Psoas muscle (tissue), 8 donors: Measurements from ENCODE around the gene EYA2. TPM values are rescaled to one million over a fixed set of nuclear protein-coding genes. Genes with fewer than 3 reads are reported as not detected.

Experiments used
- ATAC-seq, 4 donors: fragments of 200-7000 bp; cut with Tn5 transposase; one replicate each; pipeline ENCODE4 v1.9.1; 2020; ENCODE audit warnings: moderate library complexity in 3 of 4, mild to moderate bottlenecking in 2 of 4
- DNase-seq, 2 donors: peaks; one replicate each; pipeline ENCODE4 v3.0.0-alpha.2; 2020
- H3K27ac ChIP-seq: fragments of 200-600 bp; one replicate; pipeline ENCODE4 v1.8.0; 2022
- H3K27me3 ChIP-seq, 3 donors: fragments of 200-600 bp in 1 of 3; one replicate each; pipeline versions ENCODE4 v1.6.1 to v1.8.0; 2013 to 2022; ENCODE audit warnings: low read length in 2 of 3, mild to moderate bottlenecking in 2 of 3, moderate library complexity in 1 of 3; ENCODE audit not compliant: insufficient read depth in 3 of 3
- H3K36me3 ChIP-seq, 2 donors: fragments of 200-600 bp in 1 of 2; one replicate each; pipeline versions ENCODE4 v1.6.1 to v1.8.0; 2013 to 2022; ENCODE audit warnings: low read depth in 1 of 2, mild to moderate bottlenecking in 1 of 2, moderate library complexity in 1 of 2; ENCODE audit not compliant: insufficient read depth in 1 of 2
- H3K4me1 ChIP-seq: fragments of 200-600 bp; one replicate; pipeline ENCODE4 v1.8.0; 2022
- H3K4me3 ChIP-seq: fragments of 200-600 bp; one replicate; pipeline ENCODE4 v1.8.0; 2022; ENCODE audit warnings: mild to moderate bottlenecking
- H3K9me3 ChIP-seq: fragments of 200-600 bp; one replicate; pipeline ENCODE4 v1.8.0; 2022
- CTCF ChIP-seq: fragments of 200-600 bp; IDR thresholded peaks from one replicate; pipeline ENCODE4 v1.8.0; 2022; ENCODE audit warnings: antibody characterized with exemption
- WGBS, 3 donors: extraction: QIAGEN DNeasy Blood & Tissue Kit; methylation state at CpG; one replicate each; pipeline versions ENCODE4 v1.1.6 to v1.1.7; 2013; 5-methylcytosine and 5-hydroxymethylcytosine counted together
- intact Hi-C, 2 donors: fragments of 100-400 bp; cut with DNase I; formaldehyde crosslinking; loops; one replicate each; pipeline versions ENCODE4 v1.11.0 to v1.14.2; 2022
- polyA plus RNA-seq, 3 donors: library from polyadenylated mRNA; stranded (reverse); fragments of 200-250 nt; gene quantifications; one replicate each; pipeline ENCODE4 v1.2.3, GENCODE V29; 2013
- total RNA-seq, 4 donors: library from RNA; stranded (reverse); fragmentation: NEBNext Ultra II Directional in 2 of 4; extraction: Animal tissue kit (Norgen Biotek cat#: 25700) in 2 of 4; gene quantifications; one replicate each; pipeline versions ENCODE4 v1.2.1 to v1.2.4, GENCODE V29; 2021 to 2023
- donor health status: healthy with polysubstance abuse.
- donor health status: DM: no; HTN: no; CAD: no; lungs with moderate emphysema.
- donor health status: Bipolar disorder and iron deficiency.
- donor health status: healthy.
- donor health status: DM: yes; HTN: yes; CAD: no.
- donor health status: DM: no; HTN: no; CAD: no.
- donor health status: DM: no; HTN: no; CAD: no.
- donor health status: DM: yes; HTN: yes; CAD: no.

EYA2 gene
- total and polyA plus RNA-seq, 7 donors = 0.72 to 4.0 (median 2.0) TPM

- 35 to 38% (median 35%) methylated on average over 6 of the region's 6 CpGs for WGBS, 3 donors
- ATAC-seq = no peak
- no peak overlapping the region for H3K27ac ChIP-seq
- H3K9me3 ChIP-seq = peaks cover 5% of the 10 kb centered on the region
- H3K4me1 ChIP-seq = no peaks in the 10 kb centered on the region
- intact Hi-C loops = no loop called here
- H3K4me3 ChIP-seq = no peak overlapping the region
- H3K36me3 ChIP-seq = no peaks in the 10 kb centered on the region
- TF ChIP-seq CTCF = no peak
- no peak for DNase-seq
- H3K27me3 ChIP-seq = peaks cover 0 to 2% (median 0%) of the 10 kb centered on the region in 3 donors
Measured at GRCh38 chr20:46857061-46857831, 37.4 kb upstream of the EYA2 start.

GRCh38 chr20:46865824-46866223 is 28.8 kb upstream of the EYA2 start:
- DNase-seq = no peak

GRCh38 chr20:46870041-46870440 is 24.6 kb upstream of the EYA2 start:
- H3K4me3 ChIP-seq = no peak overlapping the region

More at GRCh38 chr20:46865824-46866223, 28.8 kb upstream of the EYA2 start:
- 91 to 95% (median 91%) methylated on average over 4 of the region's 4 CpGs for WGBS, 3 donors
- no peaks in the 10 kb centered on the region for H3K36me3 ChIP-seq
- intact Hi-C loops = no loop called here
- no peaks in the 10 kb centered on the region for H3K27me3 ChIP-seq
- H3K4me1 ChIP-seq = no peaks in the 10 kb centered on the region
- H3K9me3 ChIP-seq = peaks cover 12% of the 10 kb centered on the region
- TF ChIP-seq CTCF = no peak
- ATAC-seq = no peak
- no peak overlapping the region for H3K4me3 ChIP-seq
- no peak overlapping the region for H3K27ac ChIP-seq

GRCh38 chr20:46872328-46873211 is 22.1 kb upstream of the EYA2 start:
- no peak for TF ChIP-seq CTCF
- Histone ChIP-seq H3K36me3 (no peaks in the 10 kb centered on the region), H3K27me3 (no peaks in the 10 kb centered on the region), H3K9me3 (peaks cover 7% of the 10 kb centered on the region), H3K27ac (no peak overlapping the region), H3K4me1 (no peaks in the 10 kb centered on the region), H3K4me3 (no peak overlapping the region)
- ATAC-seq (no peak), DNase-seq (no peak)
- 64 to 71% (median 66%) methylated on average over 13 of the region's 13 CpGs for WGBS, 3 donors
- intact Hi-C loops = no loop called here

More at GRCh38 chr20:46870041-46870440, 24.6 kb upstream of the EYA2 start:
- no peak for TF ChIP-seq CTCF
- no peak for DNase-seq
- ATAC-seq = no peak
- Histone ChIP-seq H3K4me1 (no peaks in the 10 kb centered on the region), H3K9me3 (peaks cover 7% of the 10 kb centered on the region), H3K36me3 (no peaks in the 10 kb centered on the region), H3K27me3 (no peaks in the 10 kb centered on the region), H3K27ac (no peak overlapping the region)
- 27 to 54% (median 32%) methylated on average over 1 of the region's 1 CpG for WGBS, 3 donors
- intact Hi-C loops = no loop called here
